Hindlimb muscle (tissue), 1 donor: ENCODE results near the gene CASZ1. TPM values are rescaled to one million over a fixed set of nuclear protein-coding genes. Genes with fewer than 3 reads are reported as not detected.

ENCODE experiments used
- DNase-seq: peaks from one replicate; pipeline ENCODE4 v3.0.0-alpha.2; 2013
- polyA plus RNA-seq: library from polyadenylated mRNA; unstranded; fragments of 120-200 nt; gene quantifications from one replicate; pipeline ENCODE4 v1.2.1, GENCODE V29; 2013; ENCODE audit not compliant: insufficient read length

CASZ1 gene
- polyA plus RNA-seq, 1 donor, result 82.9 TPM

DNA sequence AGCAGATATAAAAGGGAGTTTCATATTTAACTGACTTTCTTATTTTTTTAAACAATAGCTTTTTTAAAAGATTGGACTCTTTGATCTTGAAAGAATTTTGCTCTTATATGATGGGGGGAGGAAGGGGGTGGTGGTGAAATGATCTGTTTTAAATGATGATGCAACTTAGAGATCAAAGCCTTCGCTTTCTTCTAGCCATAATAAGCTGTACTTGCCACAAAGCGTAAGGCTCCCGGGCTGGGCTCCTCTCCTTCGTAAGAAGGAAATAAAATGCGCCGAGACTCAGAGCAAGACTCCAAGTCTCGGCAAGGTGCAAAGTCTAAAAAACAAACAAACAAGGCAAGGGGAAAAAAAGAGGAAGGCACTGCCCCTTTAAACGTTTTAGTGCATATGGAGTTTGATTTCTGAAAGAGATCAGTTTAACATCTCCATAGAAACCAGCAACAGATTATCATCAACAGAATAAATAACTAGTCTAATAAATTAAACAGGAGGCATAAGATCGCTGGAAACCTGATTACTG, 3.3 kb downstream of the CASZ1 start:
- no peak for DNase-seq

DNA sequence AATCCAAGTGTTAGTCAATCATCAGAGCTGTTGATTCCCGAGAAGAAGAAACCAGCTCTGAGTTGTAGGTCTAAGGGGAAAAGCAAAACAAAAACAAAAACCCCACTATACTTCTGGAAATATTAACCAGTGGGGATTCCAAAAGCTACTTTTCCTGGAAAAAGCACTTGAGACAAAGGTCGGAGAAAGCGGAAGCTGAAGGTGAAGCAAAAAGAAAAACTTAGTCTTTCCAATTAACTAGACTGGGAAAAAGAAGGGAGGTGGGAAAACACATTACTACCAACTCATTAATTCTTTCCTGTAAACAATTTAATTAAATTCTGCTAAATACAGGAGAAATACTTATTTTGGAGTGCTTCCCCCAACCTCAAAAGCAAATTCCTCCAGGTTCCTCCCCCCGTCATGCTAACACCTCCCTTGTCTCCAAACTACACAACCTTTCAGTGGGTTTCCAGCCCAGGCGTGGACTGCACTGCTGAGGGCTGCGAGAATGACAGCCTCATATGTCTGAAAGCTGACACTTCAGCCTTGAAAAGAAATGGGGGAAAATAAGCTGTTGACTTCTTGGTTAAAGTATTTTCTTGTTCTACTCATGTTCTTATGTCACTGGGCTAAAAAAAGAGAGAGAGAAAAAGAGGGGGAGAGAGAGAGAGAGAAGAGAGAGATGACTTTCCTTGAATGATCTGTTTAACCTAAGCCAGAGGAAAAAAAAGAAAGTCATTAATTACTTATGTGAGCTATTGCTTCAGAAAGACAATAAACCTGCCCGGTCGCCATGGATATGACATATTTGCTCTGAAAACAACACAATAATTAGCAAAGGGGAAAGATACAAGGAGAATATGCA, 5.1 kb downstream of the CASZ1 start:
- DNase-seq, result no peak

DNA sequence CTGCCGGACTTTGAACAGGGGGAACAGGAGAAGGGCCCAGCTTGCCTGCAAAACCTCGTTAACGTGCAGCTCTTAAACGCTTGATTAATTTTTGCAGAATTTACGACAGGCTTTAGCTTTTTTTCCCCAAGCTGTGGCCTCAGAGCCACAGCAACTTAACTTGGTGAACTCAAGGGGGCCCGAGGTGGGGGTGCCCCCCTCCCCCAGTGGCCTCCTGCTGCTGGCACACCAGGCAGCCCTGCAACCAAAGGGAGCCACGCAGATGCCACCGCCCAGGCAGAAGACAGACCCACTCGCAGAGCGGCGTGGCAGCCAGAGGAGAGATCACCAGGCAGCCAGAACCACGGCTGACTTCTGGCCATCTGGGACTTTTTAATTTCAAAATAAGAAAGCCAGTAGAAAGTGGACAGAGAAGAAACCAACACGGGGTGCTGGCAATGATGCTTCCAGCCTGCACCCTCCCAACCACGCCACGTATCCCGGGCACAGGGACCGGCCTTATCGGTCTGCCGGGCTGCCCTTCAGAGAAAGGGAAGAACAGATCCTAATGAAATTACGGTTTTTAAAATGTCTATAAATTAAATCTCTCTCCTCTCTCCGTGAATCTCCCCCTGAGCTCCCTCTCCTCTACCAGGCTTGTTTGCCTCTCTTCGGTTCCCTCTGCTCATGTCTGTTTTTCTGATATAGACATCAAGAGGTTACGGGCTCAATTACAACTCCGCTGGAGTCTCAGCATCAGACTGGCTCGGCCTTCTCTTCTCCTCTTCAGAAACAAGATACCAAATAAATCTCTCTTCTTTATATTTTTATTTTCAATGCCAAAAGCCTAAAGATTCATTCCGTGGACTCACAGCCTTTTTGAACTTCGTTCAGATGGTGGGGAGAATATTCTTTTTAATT, 6.4 kb downstream of the CASZ1 start:
- no peak for DNase-seq

DNA sequence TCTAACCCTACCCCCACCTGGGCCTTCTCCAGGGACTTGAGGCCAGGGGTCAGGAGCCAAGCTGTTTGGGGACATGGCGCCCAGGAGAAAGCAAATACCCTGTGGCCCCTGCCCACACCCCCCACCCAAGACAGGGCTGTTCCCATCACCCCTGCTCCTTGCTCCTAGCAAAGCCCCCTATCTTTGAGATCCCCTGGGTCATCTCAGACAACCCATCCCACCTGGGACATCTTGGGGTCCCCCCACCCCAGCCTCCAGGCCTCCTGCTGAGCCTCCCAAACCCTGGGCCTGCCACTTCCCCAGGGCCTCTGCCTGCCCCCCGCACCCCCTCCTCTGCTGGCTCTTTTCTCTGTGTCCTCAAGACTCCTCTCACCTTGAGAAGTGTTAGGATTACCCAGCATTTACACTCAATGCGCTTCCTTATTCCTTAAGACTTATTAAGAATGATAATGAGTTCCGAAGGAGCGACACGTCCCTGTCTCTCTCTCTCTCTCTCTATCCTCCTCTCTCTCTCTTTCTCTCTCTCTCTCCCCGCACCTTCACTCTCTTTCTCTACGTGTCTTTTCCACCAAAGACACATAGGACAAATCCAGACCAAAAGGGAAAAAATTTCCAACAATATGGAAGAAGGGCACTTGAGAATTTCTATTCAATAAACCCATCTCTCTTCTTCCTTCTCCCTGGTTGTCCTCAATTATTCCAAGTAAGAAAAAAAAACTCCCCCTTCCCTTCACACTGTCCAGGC, 7.2 kb downstream of the CASZ1 start:
- no peak for DNase-seq

DNA sequence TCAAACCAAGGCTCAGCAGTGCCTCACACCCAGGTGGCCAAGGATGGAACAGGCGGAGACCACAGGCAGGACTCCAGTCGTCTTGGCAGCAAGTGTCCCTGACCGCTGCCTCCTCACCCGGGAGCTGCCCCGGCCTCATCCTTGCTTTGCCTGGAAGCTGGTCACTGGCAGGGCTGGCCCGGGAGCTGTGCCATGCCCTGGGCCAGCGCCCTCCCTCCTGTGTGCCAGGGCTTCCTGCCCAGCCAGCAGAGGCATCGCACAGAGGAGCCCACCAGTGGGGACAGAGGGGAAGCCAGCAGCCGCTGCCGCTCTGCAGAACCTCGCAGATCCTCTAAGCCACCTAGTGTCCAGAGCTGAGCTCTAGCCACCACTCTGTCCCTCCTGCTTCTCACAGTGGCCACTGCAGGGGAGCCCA, 7.8 kb downstream of the CASZ1 start:
- no peak for DNase-seq

DNA sequence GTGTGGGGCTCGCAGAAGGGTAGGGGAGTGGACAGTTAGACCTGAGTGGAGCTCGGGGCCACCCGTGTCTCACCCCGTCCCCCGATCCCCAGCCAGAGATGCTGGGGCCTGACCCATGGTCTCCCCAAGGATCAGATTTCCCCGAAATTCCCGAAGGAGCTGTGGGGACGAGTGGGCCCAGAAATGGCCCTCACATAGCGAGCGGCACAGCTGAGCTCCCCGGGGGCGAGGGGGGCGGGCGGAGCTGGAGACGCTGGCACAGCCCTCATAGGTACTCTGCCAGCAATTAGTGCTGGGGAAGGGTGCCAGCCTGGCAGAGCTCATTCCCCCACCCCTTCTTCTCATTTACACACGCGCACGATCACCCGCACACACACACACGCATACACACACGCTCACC, 9.2 kb downstream of the CASZ1 start:
- DNase-seq, result no peak

DNA sequence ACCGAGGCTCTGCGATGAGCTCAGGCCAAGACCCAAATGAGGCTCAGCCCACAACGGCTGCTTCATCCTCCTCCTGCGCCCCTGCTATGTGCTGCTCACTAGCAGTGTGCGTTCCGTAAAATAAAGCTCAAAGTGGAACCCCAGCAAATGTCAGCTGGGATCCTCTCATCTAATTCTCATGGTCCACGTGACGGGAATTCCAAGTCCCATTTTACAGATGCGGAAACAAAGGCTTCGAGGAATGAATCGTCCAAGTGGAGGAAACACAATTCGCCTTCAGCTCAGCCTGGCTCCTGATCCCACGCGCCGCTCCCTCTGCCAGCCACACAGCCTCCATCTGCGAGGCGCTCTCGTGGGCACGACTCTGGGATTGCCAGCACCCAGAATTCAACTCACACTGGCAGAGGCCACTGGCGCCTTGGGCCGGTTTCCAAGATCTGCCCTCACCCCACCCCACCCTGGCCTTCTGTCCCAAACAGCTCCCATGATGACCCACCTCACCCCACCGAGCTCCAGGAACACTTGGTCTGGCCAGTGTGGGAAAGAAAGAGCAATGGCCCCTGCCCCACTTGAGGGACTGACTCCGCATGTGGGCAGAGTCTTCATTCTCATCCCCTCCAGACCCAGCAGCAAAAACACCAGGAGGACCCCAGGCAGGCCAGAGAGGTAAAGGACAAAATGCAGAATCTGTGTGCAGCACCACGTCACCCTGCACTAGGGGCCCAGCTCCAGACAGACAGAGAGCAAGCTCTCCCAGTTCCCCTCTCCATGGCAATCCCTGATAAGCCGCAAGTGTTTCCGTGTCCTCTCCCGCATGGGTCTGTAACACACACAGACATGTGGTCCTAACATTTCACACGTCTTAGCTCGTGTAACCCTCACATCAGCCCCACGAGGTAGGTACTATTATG, 10.5 kb downstream of the CASZ1 start:
- no peak for DNase-seq

DNA sequence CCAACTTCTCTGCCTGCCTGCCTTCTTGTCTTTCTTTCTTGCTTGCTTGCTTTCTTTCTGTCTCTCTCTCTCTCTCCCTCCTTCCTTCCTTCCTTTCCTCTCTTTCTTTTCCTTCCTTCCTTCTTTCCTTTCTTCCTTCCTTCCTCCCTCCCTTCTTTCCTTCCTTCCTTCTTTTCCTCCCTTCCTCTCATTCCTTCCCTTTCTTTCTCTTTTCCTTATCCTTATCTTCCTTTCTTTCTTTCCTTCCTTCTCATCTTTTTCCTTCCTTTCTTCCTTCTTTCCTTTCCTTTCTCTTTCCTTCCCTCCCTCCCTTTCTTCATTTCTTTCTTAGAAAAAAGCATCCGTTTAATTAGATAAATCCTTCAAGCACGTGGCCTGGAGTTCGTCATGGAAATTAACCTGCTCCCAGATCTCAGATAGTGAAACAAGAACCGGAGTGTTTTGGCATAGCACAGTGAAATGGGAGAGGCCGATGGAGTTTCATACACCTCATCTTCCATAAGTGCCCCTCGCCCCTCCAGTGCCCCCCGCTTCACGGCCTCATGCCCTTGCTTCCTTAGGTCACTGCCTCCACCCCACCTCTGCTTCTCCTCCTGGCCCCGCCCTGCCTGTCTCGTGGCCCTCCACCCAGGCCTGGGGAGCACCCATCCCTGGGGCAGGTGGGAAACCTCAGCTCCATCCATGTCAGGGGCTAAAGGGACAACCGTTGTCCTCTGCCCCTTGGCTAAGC, 11.3 kb downstream of the CASZ1 start:
- DNase-seq, result no peak

DNA sequence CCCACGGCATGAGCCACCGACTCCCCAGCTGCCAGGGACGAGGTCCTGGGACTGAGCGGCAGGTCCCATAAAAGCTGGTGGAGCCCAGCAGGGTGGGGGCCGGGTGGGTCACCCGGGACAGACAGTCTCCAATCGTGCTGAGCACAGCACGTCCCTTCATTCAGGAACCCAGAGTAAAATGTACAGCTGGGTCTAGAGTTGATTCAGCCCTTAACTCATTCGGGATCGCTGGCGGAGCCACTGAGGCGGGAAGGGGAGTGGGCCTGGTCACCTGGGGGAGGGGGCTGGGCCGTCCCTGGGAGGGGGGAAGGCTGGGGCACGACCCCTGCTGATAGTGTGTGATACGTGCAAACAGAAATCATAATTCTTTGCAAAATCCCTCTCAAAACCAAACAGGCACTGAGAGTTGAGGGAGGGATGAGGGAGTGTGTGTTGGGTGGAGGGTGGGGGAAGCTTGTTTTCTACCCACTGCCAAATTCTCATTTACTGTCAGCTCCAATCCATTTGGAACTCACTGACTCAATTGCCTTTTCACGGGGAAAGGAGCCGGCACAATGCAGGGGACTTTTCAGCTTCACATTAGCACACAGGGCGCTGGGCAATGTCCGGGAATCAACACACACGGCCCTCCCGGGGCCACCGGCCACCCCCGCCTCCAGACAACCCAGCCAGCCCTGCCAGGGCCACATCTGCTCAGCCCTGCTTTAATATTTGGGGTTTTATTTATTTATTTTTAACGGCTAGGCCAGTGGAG, 13.8 kb downstream of the CASZ1 start:
- DNase-seq, result no peak

DNA sequence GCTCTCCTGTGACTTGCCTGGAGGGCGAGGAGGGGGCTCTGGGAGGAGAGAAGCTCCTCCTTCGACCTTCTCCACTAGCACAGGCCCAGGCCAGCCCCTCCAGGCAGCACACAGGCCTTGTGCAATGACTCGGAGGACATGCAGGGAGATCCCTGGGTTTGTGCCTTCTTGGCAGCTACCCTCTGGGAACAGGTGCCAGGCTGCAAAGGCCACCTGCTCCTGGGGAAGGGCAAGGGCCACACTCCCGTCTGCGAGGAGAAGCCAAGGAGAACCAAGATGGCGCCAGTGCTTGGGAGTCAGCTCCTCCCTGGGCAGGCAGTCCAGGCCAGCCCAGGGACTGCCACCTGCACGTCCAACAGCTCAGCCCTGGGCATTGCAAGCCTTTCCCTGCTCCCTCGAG, 15.3 kb downstream of the CASZ1 start:
- no peak for DNase-seq

DNA sequence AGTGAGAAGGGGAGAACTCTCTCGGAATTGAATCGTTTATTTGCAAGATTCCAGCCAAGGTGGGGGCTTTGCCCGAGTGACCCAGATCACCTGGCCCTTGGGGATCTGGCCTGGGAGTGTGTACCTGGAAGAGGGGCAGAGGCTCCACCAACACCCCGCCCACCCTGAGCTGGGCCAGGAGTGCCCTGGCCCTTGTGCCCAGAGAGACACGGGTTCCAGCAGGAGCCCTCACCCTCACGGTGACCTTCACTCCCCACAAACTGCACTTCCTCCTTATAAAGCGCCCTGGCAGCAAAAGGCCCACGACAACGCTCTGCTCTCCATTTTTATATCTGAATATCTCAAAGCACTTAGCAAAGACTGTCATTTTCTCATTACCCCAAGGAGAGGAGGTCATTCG, 16.6 kb downstream of the CASZ1 start:
- no peak for DNase-seq

DNA sequence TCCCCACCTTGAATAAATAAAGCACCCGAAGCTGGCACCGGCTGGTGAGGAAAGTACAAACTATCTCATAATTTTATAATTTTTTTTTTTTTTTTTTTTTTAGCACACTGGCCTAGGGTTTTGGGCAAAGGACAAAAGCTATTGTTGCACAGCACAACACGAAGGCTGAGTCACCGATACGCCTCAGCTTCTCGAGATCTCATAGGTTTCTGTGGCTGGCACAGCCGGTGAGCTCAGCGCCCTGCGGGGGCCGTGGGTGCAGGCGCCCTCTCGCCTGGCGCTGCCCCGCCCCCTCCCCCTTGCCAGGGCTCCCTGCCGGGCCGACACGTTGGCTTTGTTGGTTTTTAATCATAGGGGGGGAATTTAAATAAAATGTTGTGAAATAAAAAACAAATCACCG, 17.2 kb downstream of the CASZ1 start:
- DNase-seq, result no peak

DNA sequence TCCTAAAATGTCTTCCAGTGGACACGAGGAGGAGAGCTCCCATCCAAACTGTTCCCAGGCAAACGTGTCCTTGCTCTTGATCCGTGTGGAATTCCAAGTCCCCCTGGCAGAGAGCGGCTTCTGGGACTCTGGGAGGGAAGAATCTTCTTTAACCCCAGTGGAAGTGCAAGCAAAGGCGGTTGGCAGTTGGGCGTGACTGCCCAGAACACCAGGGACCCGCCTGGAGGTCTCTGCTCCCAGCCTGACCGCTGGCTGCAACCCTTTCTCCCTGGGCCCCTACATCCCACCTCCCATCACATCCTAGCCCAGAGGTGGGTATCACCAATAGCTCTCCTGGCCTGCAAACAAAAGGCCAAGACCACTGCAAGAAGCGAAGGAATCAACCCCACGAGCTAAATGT, 17.8 kb downstream of the CASZ1 start:
- DNase-seq, result no peak

DNA sequence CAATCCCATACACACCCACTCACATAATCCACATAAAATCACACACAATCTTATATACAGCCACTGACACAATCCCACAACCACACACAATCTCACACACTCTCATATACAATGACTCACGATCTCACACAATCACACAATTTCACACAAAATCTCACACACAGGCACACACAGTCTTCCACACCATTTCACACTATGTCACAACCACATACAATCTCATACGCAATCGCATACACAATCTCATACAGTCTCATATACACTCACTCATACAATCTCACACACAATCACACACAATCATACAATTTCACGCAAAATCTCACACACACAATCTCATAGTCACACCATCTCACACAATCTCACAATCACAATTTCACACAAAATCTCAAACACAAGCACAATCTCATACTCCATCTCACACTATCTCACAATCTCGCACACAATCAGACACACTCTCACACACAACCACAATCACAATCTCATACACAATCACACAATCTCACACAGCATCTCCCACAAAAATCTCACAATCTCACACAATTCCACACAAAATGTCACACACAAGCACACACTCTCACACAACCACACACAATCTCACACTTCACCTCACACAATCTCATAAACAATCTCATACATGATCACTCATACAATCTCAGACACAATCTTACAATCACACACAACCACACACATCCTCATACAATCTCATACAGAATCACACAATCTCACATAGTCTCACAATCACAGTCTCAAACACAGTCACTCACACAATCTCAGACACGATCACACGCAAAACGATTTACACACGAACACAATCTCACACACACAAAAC, 18.5 kb downstream of the CASZ1 start:
- no peak for DNase-seq

DNA sequence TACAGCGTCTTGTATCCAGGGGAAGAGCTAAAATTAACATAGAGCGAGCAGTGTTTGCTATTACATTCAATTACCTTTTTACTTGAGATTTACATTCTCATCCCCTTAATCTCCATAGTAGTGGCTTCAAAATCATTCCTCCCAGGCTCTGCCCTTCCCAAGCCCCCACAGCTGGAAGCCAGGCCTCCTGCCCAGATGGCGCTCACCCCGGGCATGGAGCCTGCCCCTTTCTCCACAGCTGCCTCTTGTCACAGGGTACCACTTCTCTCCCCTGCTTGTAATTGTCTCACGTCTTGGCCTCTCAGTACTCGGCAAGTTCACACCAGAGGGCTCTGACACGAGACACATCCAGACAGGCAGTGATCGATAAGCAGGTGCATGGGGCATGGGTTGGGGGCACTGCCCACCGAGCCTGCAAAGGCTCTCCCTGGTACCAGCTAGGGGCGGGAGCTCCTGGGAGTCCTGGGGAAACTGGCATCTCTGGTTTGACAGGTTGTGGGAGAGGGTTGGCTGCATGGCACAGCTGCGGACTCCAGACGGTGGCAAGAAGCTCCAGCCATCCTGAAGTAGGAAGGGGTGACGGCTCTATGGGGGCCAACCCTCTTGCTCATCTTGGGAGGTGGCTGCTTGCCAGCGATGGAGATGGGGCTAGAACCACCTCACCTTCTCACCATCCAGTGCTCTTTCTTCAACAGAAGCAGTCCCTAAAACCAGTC, 20.1 kb downstream of the CASZ1 start:
- DNase-seq, result no peak

DNA sequence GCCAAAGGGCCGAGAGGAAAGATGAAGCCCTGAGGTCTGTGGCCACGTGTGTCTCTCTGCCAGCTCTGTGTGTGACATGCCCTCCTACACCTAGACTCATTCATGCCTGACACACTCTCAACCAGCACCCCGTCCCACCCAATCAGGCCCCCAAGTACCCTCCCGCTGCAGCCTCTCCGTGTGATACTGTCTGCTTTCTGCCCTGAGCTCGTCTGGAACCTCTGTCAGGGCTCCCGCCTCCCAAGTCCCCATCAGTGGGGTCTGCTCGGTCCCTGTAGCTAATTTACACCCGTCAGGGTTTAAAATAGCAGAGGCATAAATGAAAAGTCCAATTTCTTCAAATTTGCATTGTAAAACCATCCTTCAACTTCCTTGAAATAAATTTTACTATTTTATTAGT, 20.7 kb downstream of the CASZ1 start:
- no peak for DNase-seq

DNA sequence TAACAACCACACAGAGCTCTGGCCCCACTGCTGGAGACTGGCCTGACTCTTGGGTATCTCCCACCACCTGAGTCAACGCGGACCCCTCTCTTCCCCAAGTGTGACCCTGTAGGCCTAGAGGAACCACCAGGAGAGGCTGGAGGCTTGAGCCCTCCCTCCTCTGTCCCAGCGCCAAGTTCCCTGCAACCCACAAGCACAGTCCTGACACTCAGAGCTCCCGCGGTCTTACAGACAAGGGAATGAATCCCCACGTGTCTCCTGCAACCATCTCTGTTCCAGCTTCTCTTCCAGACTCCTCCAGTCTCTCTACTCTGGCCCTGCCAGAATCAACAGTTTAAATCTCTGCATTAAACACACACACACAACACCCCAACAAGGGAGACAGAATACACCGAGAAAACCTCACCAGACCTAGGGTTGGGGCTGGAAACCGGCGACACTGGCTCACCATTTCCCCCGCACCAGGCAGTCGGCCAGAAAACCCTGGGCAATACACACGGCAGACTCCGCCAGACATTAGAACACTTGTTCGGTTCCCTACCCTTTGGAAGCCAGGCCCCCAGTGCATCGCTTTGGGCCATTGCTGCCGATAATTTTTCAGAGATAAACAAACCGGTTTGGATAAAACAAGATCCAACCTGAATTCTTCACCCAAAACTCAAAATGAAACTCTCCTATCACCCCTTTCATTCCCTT, 21.7 kb downstream of the CASZ1 start:
- DNase-seq, result no peak
